ENCODE measurements around the gene IPO13.

- TF ChIP-seq CTCF (IDR thresholded peaks at IDR 0.05) (no peak), POLR2A (IDR thresholded peaks at IDR 0.05) (no peak)
These were observed 34.1 kb upstream of the IPO13 start for GRCh38 chr1:43912607-43913006.

Data from esophagus squamous epithelium (tissue), 4 donors.